ENCODE measurements around the gene UBE2D2.
"Not testable (repeated sequence)": the region's sequence is repeated elsewhere in the genome, so short reads cannot be mapped to it uniquely, and the experiment has no call there.

The UBE2D2 gene

DNA sequence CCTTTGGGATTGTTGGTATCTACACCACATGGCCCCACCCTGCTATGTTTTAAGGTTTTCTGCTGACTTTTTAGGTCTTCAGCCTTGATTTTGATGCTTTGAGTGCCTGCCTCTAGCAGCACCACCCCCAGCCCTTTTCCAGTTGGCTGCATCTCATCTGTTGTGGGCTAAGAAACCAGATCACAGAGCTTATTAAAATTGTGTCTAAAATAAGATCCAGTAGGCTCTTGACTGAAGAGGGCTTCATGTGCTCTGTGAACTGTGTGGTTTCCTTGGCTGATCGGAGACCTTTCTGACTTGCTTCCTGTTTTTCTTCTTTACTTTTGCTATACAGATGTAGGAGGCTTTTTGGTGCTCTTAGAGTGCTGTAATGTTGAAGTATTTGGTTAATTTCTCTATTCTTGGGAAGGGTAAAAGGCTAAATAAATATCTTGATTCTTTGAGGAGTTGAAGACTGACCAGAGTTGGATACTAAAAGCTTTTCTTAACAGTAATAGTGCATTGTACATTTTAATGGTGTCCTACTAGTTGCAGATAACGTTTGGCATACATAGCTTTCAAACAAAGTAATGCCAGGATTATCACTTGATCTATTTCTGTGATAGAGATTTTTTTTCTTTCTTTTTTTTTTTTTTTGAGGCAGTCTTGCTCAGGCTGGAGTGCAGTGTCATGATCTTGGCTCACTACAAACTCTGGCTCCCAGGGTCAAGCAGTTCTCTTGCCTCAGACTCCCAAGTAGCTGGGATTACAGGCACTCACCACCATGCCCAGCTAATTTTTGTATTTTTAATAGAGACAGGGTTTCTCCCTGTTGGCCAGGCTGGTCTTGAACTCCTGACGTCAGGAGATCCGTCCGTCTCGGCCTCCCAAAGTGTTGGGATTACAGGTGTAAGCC is 4.5 kb downstream of the UBE2D2 start:
- peak; percentile 77 for ATAC-seq

DNA sequence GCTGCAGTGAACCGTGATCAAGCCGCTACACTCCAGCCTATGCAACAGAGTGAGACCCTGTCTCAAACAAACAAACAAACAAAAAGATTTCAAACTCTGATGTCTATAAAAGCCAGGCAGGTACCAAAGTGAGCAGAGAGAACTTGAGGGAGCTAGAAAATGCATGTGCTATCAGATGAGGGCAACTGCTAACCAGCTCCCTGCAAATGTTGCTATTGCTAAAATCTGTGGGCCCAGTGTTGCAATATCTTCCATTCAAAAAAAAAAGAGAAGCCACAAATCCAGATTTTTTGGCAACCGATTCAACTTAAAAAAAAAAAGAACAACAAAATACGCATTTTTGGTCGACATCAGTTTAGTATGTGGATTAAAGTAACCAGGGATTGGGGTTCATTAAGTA is 5.5 kb downstream of the UBE2D2 start:
- H3K27ac Mint-ChIP-seq, result peak overlapping the region; percentile 81
- ATAC-seq, result no peak
- peaks cover 80% of the 10 kb centered on the region for H3K4me1 Mint-ChIP-seq
- no peaks in the 10 kb centered on the region for H3K27me3 Mint-ChIP-seq
- peaks cover 27% of the 10 kb centered on the region for H3K36me3 Mint-ChIP-seq
- peak overlapping the region; percentile 81 for H3K4me3 Mint-ChIP-seq
- H3K9me3 Mint-ChIP-seq, result no peaks in the 10 kb centered on the region

More for the DNA sequence above, 4.5 kb downstream of the UBE2D2 start:
- H3K27ac Mint-ChIP-seq, result peak overlapping the region; percentile 81
- H3K4me3 Mint-ChIP-seq, result peak overlapping the region; percentile 81
- H3K36me3 Mint-ChIP-seq, result peaks cover 22% of the 10 kb centered on the region
- no peaks in the 10 kb centered on the region for H3K27me3 Mint-ChIP-seq
- H3K4me1 Mint-ChIP-seq, result peaks cover 74% of the 10 kb centered on the region
- H3K9me3 Mint-ChIP-seq, result no peaks in the 10 kb centered on the region

DNA sequence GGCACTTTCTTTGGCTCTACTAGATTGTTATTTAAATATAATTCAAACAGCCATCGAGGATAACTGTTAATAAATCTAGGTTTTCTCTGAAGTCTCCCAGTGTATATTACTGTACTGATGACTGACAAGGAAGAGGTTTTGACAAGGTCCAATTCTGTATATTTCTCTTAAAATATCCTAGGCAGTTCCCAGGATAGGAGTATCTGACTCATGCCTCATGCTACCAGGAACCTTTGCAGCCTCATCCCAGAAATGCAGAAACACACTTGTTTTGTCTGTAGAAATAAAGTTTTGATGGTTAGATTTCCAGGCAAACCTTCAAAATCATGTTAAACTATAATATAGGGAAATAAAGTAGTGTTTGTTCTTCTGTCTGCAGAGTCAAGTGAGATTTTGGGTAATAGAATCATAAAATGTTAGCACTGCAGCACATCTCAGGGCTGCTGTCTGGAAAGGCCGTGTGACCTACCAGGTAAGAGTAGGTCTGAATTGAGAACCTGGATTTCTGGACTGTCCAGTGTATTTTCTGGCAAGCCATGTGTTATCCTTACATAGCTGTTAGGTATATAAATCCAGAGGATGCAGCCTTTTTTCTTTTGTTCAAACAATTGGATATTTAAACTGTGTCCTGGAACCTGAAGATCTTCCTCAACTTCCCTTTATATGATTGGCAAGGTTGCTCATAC is 8.3 kb downstream of the UBE2D2 start:
- H3K27me3 Mint-ChIP-seq, result no peaks in the 10 kb centered on the region
- no peak overlapping the region for H3K4me3 Mint-ChIP-seq
- no peak overlapping the region for H3K27ac Mint-ChIP-seq
- H3K9me3 Mint-ChIP-seq, result no peaks in the 10 kb centered on the region
- H3K36me3 Mint-ChIP-seq, result peaks cover 26% of the 10 kb centered on the region
- no peak for ATAC-seq
- peaks cover 72% of the 10 kb centered on the region for H3K4me1 Mint-ChIP-seq

DNA sequence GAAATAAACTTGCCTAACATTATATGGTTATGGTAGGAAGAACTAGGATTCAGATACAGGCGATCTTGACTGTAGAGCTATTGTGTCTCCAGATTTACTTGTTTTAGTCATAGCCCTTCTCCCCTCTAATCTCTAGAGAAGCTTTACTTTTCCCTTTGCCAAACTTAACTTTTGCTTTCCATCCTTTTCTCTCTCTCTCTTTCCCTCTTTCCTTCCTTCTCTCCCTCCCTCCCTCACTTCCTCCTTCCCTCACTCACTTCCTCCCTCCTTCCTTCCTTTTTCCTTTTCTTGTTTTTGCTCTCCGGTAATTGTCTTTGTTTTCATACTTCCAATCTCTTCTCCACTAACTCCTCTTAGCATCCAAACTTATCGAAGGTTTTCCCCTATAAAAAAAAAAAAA is 10.4 kb downstream of the UBE2D2 start:
- Mint-ChIP-seq H3K9me3 (no peaks in the 10 kb centered on the region), H3K27me3 (no peaks in the 10 kb centered on the region), H3K27ac (peak overlapping the region; percentile 43), H3K4me3 (peak overlapping the region; percentile 0), H3K4me1 (peaks cover 69% of the 10 kb centered on the region), H3K36me3 (peaks cover 27% of the 10 kb centered on the region)
- ATAC-seq, result no peak

DNA sequence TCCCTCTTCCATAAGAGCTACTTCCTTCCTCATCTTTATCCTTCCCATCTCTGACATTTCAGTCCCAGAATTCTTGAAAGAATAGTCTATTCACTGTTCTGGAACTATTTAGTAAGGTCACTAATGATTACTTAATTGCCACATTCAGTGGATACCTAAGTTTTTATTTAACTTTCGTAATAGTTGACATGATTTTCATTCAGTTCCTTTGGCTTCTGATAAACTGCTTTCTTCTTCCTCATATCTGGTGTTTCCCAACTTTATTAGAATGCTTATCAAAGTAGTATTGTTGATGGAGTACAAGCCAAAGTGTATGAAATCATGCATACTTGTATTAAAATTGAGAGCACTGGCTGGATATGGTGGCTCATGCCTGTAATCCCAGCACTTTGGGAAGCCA is 10.8 kb downstream of the UBE2D2 start:
- Mint-ChIP-seq H3K36me3 (peaks cover 27% of the 10 kb centered on the region), H3K27me3 (no peaks in the 10 kb centered on the region), H3K4me1 (peaks cover 69% of the 10 kb centered on the region), H3K4me3 (peak overlapping the region; percentile 0), H3K27ac (peak overlapping the region; percentile 43), H3K9me3 (no peaks in the 10 kb centered on the region)
- no peak for ATAC-seq

DNA sequence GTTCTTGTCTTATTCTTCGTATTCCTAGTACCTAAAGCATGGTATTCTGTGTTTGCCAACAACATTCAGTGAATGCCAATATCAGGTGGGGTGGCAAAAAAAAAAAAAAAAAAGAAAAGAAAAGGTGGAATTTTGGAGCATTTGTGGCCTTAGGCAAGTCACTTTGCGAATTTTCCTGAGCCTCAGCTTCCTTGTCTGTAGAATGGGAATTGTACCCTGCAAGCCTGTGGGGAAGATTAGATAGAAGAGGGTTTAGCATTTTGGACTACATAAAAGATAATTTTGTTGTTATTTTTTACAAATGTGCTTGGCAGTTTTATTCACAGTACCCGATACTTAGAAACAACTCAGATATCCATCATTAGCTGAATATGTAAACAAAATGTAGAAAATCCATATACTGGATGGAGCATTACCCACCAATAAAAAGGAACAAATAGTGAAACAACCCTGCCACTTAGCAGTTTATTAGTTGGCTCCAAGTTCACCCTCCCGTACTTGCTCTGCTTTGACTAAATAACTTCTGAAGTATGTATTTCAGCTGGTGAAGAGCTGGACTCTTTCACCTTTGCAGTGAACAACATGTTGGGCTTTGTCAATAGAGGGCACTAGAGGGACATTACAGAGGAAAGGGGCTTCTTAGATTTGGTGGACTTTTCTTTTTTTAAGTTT is 13.6 kb downstream of the UBE2D2 start:
- H3K4me3 Mint-ChIP-seq, result no peak overlapping the region
- peaks cover 32% of the 10 kb centered on the region for H3K36me3 Mint-ChIP-seq

DNA sequence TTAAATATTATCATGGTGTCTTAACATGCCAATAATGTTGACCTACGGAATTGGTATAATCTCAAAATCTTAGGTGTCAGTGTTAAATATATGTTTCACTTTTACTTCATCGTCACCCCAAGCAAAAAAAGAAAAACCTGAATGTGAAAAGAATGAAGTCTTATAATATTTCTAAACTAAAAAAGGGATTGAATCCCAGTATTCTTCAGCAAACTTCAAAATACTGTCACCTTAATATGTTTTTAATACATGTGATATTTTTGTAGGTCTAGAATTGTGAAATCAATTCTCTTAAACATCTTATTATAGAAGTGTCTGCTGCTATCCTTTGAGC is 14.1 kb downstream of the UBE2D2 start:
- H3K9me3 Mint-ChIP-seq, result no peaks in the 10 kb centered on the region
- H3K36me3 Mint-ChIP-seq, result peaks cover 27% of the 10 kb centered on the region
- H3K27me3 Mint-ChIP-seq, result no peaks in the 10 kb centered on the region
- peaks cover 63% of the 10 kb centered on the region for H3K4me1 Mint-ChIP-seq
- peak overlapping the region; percentile 62 for H3K27ac Mint-ChIP-seq
- no peak overlapping the region for H3K4me3 Mint-ChIP-seq
- no peak for ATAC-seq

More for the DNA sequence above, 13.6 kb downstream of the UBE2D2 start:
- ATAC-seq, result peak; percentile 47
- H3K27me3 Mint-ChIP-seq, result no peaks in the 10 kb centered on the region
- H3K27ac Mint-ChIP-seq, result no peak overlapping the region
- peaks cover 68% of the 10 kb centered on the region for H3K4me1 Mint-ChIP-seq
- no peaks in the 10 kb centered on the region for H3K9me3 Mint-ChIP-seq

DNA sequence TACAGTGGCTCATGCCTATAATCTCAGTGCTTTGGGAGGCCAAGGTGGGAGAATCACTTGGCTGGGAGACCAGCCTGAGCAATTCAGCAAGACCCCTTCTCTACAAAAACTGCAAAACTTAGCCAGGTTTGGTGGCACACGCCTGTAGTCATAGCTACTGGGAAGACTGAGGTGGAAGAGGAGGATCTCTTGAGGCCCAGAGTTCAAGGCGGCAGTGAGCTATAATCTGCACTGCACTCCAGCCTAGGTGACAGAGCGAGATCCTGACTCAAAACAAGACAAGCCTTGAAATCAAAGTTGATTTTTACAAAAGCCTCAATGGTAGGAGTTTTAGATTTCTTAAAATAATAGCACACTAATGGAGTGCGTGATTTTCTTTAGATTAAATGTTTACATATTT is 14.6 kb downstream of the UBE2D2 start:
- Mint-ChIP-seq H3K27ac (peak overlapping the region; percentile 62), H3K4me1 (peaks cover 63% of the 10 kb centered on the region), H3K36me3 (peaks cover 28% of the 10 kb centered on the region), H3K4me3 (peak overlapping the region; percentile 60), H3K9me3 (no peaks in the 10 kb centered on the region), H3K27me3 (no peaks in the 10 kb centered on the region)
- ATAC-seq, result no peak

DNA sequence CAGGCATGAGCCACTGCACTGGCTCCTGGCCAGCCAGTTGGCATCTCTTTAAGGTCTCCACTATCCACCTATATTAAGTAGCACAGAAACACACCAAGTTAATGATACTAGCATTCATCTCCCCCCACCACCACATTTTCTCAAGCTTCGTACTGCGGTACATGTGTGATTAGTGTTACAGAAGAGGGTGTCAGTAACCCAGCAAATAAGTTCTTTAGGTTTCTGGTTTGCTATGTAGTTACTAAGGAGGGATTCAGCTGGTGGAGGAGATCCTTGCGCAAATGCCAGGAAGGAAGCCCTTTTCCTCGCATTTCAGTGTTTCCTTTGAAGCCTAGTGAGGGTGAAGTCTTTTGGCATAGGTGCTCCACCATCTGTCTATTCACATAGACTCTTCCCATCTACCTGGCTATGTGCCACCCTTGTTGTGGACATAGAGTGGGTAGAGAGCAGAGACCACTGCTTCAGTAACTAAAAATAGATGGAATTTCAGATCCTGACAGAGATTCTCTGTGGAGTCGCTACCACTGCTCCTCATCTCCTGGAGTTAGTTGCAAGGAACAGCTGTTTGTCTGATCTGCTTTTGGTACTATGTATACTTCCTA is 16.7 kb downstream of the UBE2D2 start:
- Mint-ChIP-seq H3K4me3 (no peak overlapping the region), H3K36me3 (peaks cover 26% of the 10 kb centered on the region), H3K27me3 (no peaks in the 10 kb centered on the region), H3K4me1 (peaks cover 58% of the 10 kb centered on the region), H3K27ac (peak overlapping the region; percentile 62), H3K9me3 (no peaks in the 10 kb centered on the region)
- ATAC-seq, result no peak

DNA sequence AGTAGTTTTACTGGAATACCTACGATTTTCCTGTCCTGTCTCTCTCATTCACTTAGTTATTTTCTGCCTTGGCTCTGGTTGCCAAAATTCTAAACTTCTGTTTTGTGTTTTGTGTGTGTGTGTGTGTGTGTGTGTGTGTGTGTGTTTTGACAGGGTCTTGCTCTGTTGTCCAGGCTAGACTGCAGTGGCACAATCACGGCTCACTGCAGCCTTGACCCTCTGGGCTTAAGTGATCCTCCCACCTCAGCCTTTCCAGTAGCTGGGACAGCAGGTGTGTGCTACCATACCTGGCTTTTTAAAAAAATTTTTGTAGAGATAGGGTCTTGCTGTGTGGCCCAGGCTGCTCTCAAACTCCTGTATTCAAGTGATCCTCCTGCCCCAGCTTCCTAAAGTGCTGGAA is 17.2 kb downstream of the UBE2D2 start:
- no peak for ATAC-seq
- Mint-ChIP-seq H3K27me3 (no peaks in the 10 kb centered on the region), H3K36me3 (peaks cover 27% of the 10 kb centered on the region), H3K9me3 (no peaks in the 10 kb centered on the region), H3K4me3 (no peak overlapping the region), H3K27ac (peak overlapping the region; percentile 30), H3K4me1 (peaks cover 59% of the 10 kb centered on the region)

DNA sequence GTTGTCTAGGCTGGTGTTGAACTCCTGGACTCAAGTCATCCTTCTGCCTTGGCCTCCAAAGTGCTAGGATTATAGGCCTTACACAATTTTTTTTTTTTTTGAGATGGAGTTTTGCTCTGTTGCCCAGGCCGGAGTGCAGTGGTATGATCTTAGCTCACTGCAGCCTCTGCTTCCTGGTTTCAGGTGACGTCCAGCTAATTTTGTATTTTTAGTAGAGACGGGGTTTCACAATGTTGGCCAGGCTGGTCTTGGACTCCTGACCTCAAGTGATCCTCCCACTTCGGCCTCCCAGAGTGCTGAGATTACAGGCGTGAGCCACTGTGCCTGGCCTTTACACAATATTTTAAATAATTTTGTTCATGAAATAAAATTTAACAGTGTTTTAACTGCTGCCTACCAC is 21.0 kb downstream of the UBE2D2 start:
- peaks cover 52% of the 10 kb centered on the region for H3K4me1 Mint-ChIP-seq
- peaks cover 28% of the 10 kb centered on the region for H3K36me3 Mint-ChIP-seq
- H3K9me3 Mint-ChIP-seq, H3K4me3 Mint-ChIP-seq, H3K27me3 Mint-ChIP-seq, ATAC-seq: not testable (repeated sequence)
- H3K27ac Mint-ChIP-seq, result peak overlapping the region; percentile 53

DNA sequence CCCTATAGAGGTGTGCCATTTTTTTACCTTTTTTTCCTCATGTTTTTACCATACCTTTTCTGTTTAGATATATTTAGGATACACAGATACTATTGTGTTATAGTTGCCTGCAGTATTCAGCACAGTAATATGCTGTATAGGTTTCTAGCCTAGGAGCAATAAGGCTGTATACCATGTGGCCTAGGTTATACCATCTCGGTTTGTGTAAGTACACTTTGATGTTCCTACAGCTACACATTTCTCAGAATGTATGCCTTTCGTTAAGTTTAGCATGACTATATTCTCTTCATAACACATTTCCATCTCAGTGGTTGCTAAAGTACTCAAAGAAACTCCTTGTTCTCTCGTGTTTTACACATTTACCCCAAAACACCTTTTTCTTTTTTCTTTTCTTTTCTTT is 23.0 kb downstream of the UBE2D2 start:
- Mint-ChIP-seq H3K27ac (no peak overlapping the region), H3K9me3 (no peaks in the 10 kb centered on the region), H3K27me3 (no peaks in the 10 kb centered on the region), H3K4me3 (no peak overlapping the region), H3K4me1 (peaks cover 54% of the 10 kb centered on the region), H3K36me3 (peaks cover 22% of the 10 kb centered on the region)
- no peak for ATAC-seq

DNA sequence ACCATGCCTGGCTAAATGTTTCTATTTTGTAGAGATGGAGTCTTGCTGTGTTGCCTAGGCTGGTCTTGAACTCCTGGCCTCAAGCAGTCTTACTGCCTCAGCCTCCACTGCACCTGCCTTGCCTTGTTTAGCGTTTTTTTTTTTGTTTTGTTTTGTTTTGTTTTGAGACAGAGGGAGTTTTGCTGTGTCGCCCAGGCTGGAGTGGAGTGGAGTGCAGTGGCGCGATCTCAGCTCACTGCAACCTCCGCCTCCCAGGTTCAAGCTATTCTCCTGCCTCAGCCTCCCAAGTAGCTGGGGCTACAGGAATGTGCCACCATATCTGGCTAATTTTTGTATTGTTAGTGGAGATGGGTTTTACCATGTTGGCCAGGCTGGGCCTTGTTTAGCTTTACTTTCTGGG is 27.0 kb downstream of the UBE2D2 start:
- Mint-ChIP-seq H3K36me3 (peaks cover 23% of the 10 kb centered on the region), H3K27ac (peak overlapping the region; percentile 11), H3K4me1 (peaks cover 81% of the 10 kb centered on the region)
- not testable (repeated sequence) for H3K27me3 Mint-ChIP-seq, ATAC-seq, H3K9me3 Mint-ChIP-seq, H3K4me3 Mint-ChIP-seq

DNA sequence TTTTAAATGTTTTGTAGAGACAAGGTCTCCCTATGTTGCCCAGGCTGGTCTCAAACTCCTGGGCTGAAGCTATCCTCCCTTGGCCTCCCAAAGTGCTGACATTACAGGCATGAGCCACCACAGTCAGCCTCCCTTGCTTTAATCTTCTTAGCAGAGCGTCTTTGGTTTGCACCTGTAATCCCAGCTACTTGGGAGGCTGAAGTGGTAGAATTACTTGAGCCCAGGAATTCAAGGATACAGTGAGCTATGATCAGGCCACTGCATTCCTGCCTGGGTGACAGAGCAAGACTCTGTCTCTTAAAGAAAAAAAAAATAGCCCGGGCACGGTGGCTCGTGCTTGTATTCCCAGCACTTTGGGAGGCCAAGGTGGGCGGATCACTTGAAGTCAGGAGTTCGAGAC is 27.8 kb downstream of the UBE2D2 start:
- Mint-ChIP-seq H3K9me3 (no peaks in the 10 kb centered on the region), H3K27me3 (no peaks in the 10 kb centered on the region), H3K4me1 (peaks cover 78% of the 10 kb centered on the region), H3K27ac (no peak overlapping the region), H3K36me3 (peaks cover 18% of the 10 kb centered on the region), H3K4me3 (no peak overlapping the region)
- ATAC-seq, result no peak

DNA sequence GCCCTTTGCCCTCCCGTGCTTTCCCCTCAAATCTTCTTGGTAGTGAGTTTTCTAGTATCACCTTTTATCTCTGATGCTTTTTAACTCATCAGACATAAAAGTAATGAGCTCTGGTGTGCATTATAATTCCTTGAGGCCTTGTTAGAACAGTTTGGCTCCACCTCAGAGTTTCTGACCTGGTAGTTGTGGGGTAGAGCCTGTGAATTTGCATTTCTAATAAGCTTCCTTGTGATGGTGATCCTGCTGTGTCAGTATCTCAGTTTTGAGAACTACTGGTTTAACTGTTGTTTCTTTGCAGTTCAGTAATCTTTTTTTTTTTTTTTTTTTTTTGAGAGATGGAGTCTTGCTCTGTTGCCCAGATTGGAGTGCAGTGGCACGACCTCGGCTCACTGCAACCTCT is 31.1 kb downstream of the UBE2D2 start:
- ATAC-seq, result peak; percentile 79
- H3K9me3 Mint-ChIP-seq, result no peaks in the 10 kb centered on the region
- H3K4me1 Mint-ChIP-seq, result peaks cover 74% of the 10 kb centered on the region
- H3K4me3 Mint-ChIP-seq, result peak overlapping the region; percentile 2
- no peaks in the 10 kb centered on the region for H3K27me3 Mint-ChIP-seq
- peaks cover 19% of the 10 kb centered on the region for H3K36me3 Mint-ChIP-seq
- peak overlapping the region; percentile 72 for H3K27ac Mint-ChIP-seq

All from stimulated activated memory B cell treated with anti-CD40 and anti-IgM and Interleukin-4, amounts not matched to agents 10 μg/mL and 1 μg/mL and 100 μg/mL, for 72 hours (primary cell).